HFFc6 (cell line): Measurements from ENCODE around the gene CEP70. TPM values are rescaled to one million over a fixed set of nuclear protein-coding genes. Genes with fewer than 3 reads are reported as not detected.
A peak's percentile ranks its signal among the peaks of the same experiment; 100 is the strongest.
"Not testable (repeated sequence)": the region's sequence is repeated elsewhere in the genome, so short reads cannot be mapped to it uniquely, and the experiment has no call there.

Source experiments
- DNase-seq: peaks from one replicate; pipeline ENCODE4 v3.0.0-alpha.2; 2018
- H3K27ac Mint-ChIP-seq: 2 replicates; pipeline ENCODE4 v1.8.0; 2020; ENCODE audit warnings: mild to moderate bottlenecking, mixed read lengths
- H3K27me3 Mint-ChIP-seq: 2 replicates; pipeline ENCODE4 v1.8.0; 2021; ENCODE audit warnings: mild to moderate bottlenecking, moderate library complexity, mixed read lengths; ENCODE audit not compliant: insufficient read depth
- H3K36me3 Mint-ChIP-seq: 2 replicates; pipeline ENCODE4 v1.8.0; 2021; ENCODE audit warnings: low read depth, mixed read lengths
- H3K4me1 Mint-ChIP-seq: 2 replicates; pipeline ENCODE4 v1.8.0; 2020; ENCODE audit warnings: low read depth, mixed read lengths
- H3K4me3 Mint-ChIP-seq: 2 replicates; pipeline ENCODE4 v1.8.0; 2020; ENCODE audit warnings: mild to moderate bottlenecking, moderate library complexity, mixed read lengths
- H3K9me3 Mint-ChIP-seq: 2 replicates; pipeline ENCODE4 v1.8.0; 2020; ENCODE audit warnings: mild to moderate bottlenecking, mixed read lengths
- total RNA-seq, 6 experiments: library from RNA; stranded (reverse); fragmentation: NEBNext Ultra II Directional; extraction: Animal tissue kit (Norgen Biotek cat#: 25700); gene quantifications; 2 replicates in 1 of 6; 3 replicates in 5 of 6; pipeline ENCODE4 v1.2.3, GENCODE V29; 2021
- TF ChIP-seq, protein P1 (sequence below): fragments of 200-600 bp; sonication (generic); IDR thresholded peaks from 2 replicates; pipeline ENCODE4 v1.5.0; 2021; ENCODE audit warnings: antibody characterized with exemption, mild to moderate bottlenecking

CEP70 gene
- total RNA-seq, 6 experiments from 2014 or later, result 11.5 to 18.9 (median 17.3) TPM

DNA sequence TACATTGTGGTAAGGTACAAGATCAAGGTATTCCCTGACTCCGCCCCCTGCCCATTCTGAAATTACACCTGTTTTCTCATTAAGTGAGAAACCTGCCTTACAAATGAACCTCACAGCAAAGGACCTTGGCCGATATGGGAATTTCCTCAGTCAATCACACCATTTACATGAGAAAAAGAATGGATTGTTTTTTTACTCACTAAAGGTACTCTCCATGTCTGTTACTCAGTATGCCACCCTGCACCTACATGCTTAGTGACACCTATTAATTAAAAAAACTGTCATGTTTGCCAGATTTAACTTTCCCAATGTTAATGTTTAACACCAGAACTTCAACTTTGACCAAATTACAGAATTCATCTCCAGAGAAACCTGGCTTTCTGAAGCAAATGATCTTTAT, 97.6 kb downstream of the CEP70 start:
- TF ChIP-seq, protein P1, sequence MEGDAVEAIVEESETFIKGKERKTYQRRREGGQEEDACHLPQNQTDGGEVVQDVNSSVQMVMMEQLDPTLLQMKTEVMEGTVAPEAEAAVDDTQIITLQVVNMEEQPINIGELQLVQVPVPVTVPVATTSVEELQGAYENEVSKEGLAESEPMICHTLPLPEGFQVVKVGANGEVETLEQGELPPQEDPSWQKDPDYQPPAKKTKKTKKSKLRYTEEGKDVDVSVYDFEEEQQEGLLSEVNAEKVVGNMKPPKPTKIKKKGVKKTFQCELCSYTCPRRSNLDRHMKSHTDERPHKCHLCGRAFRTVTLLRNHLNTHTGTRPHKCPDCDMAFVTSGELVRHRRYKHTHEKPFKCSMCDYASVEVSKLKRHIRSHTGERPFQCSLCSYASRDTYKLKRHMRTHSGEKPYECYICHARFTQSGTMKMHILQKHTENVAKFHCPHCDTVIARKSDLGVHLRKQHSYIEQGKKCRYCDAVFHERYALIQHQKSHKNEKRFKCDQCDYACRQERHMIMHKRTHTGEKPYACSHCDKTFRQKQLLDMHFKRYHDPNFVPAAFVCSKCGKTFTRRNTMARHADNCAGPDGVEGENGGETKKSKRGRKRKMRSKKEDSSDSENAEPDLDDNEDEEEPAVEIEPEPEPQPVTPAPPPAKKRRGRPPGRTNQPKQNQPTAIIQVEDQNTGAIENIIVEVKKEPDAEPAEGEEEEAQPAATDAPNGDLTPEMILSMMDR, result no peak
- Mint-ChIP-seq H3K27me3 (no peaks in the 10 kb centered on the region; the same call in none of the 2 replicates), H3K4me3 (no peak overlapping the region), H3K4me1 (peaks cover 52% of the 10 kb centered on the region), H3K36me3 (peaks cover 7% of the 10 kb centered on the region), H3K27ac (0 out of 2 replicates have a peak overlapping the region, but pooled peaks have one; percentile 8), H3K9me3 (no peaks in the 10 kb centered on the region)
- DNase-seq, result no peak

DNA sequence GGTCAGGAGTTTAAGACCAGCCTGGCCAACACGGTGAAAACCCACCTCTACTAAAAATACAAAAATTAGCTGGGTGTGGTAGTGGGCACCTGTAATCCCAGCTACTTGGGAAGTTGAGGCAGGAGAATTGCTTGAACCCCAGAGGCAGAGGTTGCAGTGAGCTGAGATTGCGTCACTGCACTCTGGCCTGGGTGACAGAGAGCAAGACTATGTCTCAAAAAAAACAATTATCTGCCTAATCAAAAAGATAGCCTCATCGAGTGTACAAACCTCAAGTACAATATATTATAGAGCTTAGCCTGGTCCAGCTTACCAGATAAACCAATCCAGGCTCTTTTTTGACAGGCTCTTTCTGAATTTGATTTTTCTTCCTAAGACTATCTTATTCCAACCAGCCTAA, 98.4 kb downstream of the CEP70 start:
- H3K27me3 Mint-ChIP-seq, DNase-seq, H3K9me3 Mint-ChIP-seq, H3K36me3 Mint-ChIP-seq, H3K4me3 Mint-ChIP-seq: not testable (repeated sequence)
- H3K27ac Mint-ChIP-seq, result 0 out of 2 replicates have a peak overlapping the region, but pooled peaks have one; percentile 8
- peaks cover 52% of the 10 kb centered on the region for H3K4me1 Mint-ChIP-seq

DNA sequence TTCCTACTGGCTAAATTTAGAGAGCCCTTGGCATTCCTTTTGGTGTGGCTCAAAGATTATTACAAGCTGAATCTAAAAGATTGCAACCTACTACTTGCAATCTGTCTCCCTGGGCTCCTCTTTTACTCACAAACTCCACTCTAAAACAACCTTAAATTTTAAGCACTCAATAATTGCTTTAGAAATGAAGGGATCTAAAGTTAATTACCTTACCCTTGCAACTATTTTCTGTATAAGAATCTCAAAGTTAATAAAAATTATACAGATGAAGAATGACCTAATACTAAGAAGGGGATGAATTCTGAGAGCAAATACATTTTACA, 99.5 kb downstream of the CEP70 start:
- Mint-ChIP-seq H3K4me1 (peaks cover 52% of the 10 kb centered on the region), H3K27ac (peak overlapping the region; percentile 72), H3K27me3 (no peaks in the 10 kb centered on the region; the same call in none of the 2 replicates), H3K36me3 (peaks cover 7% of the 10 kb centered on the region), H3K4me3 (peak overlapping the region; percentile 62), H3K9me3 (no peaks in the 10 kb centered on the region)
- TF ChIP-seq, protein P1, result no peak
- DNase-seq, result no peak

DNA sequence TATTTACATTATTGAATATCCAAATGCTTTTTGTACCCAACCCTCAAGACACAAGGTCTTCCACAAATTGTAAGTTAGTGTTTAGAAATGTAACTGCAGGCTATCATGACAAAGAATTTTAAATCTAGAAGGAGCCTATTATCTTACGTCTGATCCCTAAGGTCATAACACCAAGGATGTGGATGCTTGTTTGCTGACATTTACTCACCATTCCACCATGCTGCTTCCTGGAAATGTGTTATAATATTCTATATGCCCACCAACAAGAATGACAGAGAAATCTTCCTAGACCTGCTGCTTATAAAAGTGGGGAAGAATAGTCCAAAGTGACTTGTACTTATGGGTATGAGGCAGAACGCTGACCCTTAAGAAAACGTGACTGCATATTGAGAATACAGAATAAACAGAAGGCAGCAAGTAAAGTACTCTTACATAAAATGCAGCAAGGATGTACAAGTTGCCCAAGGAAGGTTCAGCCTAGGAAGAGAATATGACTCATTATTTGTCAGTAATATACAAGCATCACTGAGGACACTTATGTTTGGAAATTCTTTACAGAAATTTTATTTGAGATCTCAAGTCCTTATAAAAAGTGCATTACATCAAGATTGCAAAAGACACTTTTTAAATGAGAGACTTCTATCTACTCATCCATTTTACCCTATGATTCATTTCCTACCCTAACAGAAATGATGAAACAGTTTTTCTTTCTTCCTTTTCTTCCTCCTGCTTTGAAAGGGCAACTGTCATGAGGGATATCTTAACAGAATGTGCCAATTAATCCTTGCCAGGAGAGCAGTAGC, 100.1 kb downstream of the CEP70 start:
- Mint-ChIP-seq H3K4me1 (peaks cover 52% of the 10 kb centered on the region), H3K4me3 (peak overlapping the region; percentile 62), H3K27me3 (no peaks in the 10 kb centered on the region; the same call in none of the 2 replicates), H3K27ac (peak overlapping the region; percentile 72), H3K9me3 (peaks cover 2% of the 10 kb centered on the region), H3K36me3 (peaks cover 9% of the 10 kb centered on the region)
- TF ChIP-seq, protein P1, result no peak
- peak; percentile 85 for DNase-seq

DNA sequence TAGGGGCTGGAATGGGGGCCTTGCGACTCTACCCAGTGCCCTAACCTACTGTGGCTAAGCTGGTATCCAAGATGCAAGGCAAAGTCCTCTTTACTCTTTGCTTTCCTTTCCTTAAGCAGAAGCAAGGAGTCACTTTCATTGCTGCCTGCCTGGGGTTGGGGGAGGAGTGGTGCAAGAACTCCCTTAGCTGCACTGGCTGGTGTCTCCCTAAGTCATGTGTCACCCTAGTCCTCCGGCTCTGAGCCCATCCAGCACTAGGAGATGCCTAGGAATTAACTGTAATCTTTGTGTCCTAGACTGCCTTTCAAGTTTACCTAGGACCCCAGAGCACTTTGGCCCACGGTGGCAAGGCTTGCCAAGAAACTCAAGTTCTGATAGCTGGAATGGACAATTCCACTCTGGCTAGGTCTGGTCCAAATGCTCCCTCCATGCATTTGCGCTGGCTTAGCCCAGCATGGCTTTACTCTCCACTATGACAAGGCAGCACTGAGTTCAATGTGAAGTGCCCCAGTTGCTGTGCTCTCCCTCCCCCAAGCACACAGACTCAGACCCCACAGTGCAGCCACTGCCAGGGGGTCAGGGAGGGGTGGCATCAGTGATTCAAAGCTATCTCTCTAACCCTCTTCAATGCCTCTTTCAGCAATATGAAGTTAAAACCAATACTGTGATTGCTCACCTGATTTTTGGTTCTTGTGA, 100.9 kb downstream of the CEP70 start:
- Mint-ChIP-seq H3K27ac (no peak overlapping the region; the same call in 1 of the 2 replicates), H3K4me1 (peaks cover 52% of the 10 kb centered on the region), H3K36me3 (peaks cover 14% of the 10 kb centered on the region)

More for the DNA sequence above, 100.9 kb downstream of the CEP70 start:
- TF ChIP-seq, protein P1, result no peak
- no peak for DNase-seq
- Mint-ChIP-seq H3K27me3 (peaks cover 3% of the 10 kb centered on the region), H3K9me3 (peaks cover 8% of the 10 kb centered on the region), H3K4me3 (peak overlapping the region; percentile 32; the same call in 1 of the 2 replicates)
